ENCODE data around the gene CHD5. TPM values are rescaled to one million over a fixed set of nuclear protein-coding genes. Genes with fewer than 3 reads are reported as not detected.

The CHD5 gene
- polyA plus RNA-seq, 1 donor (not counting 4 experiments of a cell fraction or from before 2014, with no cell fraction given), result 0.07 TPM

GRCh38 chr1:6057170-6057845 is 122.8 kb downstream of the CHD5 start:
- DNase-seq (ENCODE audit: low read depth, low spot score) (no peak), FAIRE-seq (no peak)
- Histone ChIP-seq H4K20me1 (ENCODE audit: control insufficient read depth, extremely low read depth, insufficient read depth, low read length) (peaks cover 4% of the 10 kb centered on the region), H3K9me1 (ENCODE audit: control insufficient read depth, extremely low read depth, insufficient read depth, low read length) (no peaks in the 10 kb centered on the region), H3K4me3 (ENCODE audit: control insufficient read depth in 2 of 3, extremely low read depth in 1 of 3, insufficient read depth in 2 of 3, low read depth in 1 of 3, low read length in 3 of 3) (no peak overlapping the region), H3K9ac (ENCODE audit: control insufficient read depth, extremely low read depth, insufficient read depth, low read length) (no peak overlapping the region), H2AFZ (ENCODE audit: control insufficient read depth, low read length) (no peak overlapping the region), H3K79me2 (ENCODE audit: control insufficient read depth, insufficient read depth, low read length) (no peaks in the 10 kb centered on the region), H3K27ac (ENCODE audit: control insufficient read depth, insufficient read depth, low read length) (no peak overlapping the region), H3K27me3 (ENCODE audit: control insufficient read depth, extremely low read depth, insufficient read depth, low read length) (peaks cover 7% of the 10 kb centered on the region), H3K4me2 (ENCODE audit: control insufficient read depth, extremely low read depth, insufficient read depth, low read depth, low read length) (no peak overlapping the region), H3K9me3 (ENCODE audit: control insufficient read depth, low read depth, low read length) (no peaks in the 10 kb centered on the region), H3K36me3 (ENCODE audit: control insufficient read depth in 2 of 2, extremely low read depth in 1 of 2, insufficient read depth in 2 of 2, low read length in 2 of 2) (no peaks in the 10 kb centered on the region), H3K4me1 (ENCODE audit: control insufficient read depth, extremely low read depth, insufficient read depth, low read length) (peaks cover 8% of the 10 kb centered on the region)
- TF ChIP-seq EZH2 (IDR thresholded peaks at IDR 0.05; ENCODE audit: low read length) (no peak), CTCF (optimal IDR thresholded peaks at IDR 0.05 in 1 of 3, IDR thresholded peaks at IDR 0.05 in 1 of 3, conservative IDR thresholded peaks at IDR 0.05 in 1 of 3; ENCODE audit: extremely low read depth in 1 of 3, insufficient read depth in 2 of 3, low read length in 3 of 3) (no peak)
- dilution Hi-C loops (cut with MboI; ENCODE audit: extremely low pct_ligation_motif_present, low sequenced_read_pairs), result no loop called here

GRCh38 chr1:6056572-6056948 is 123.6 kb downstream of the CHD5 start:
- H3K27me3 ChIP-seq (ENCODE audit: control insufficient read depth, extremely low read depth, insufficient read depth, low read length), result peaks cover 7% of the 10 kb centered on the region
- no peak for TF ChIP-seq EZH2 (IDR thresholded peaks at IDR 0.05; ENCODE audit: low read length)
- no peak for TF ChIP-seq CTCF (optimal IDR thresholded peaks at IDR 0.05 in 1 of 3, IDR thresholded peaks at IDR 0.05 in 1 of 3, conservative IDR thresholded peaks at IDR 0.05 in 1 of 3; ENCODE audit: extremely low read depth in 1 of 3, insufficient read depth in 2 of 3, low read length in 3 of 3)
- dilution Hi-C loops (cut with MboI; ENCODE audit: extremely low pct_ligation_motif_present, low sequenced_read_pairs), result no loop called here
- no peak overlapping the region for H2AFZ ChIP-seq (ENCODE audit: control insufficient read depth, low read length)
- no peak for DNase-seq (ENCODE audit: low read depth, low spot score)
- no peaks in the 10 kb centered on the region for H3K36me3 ChIP-seq (ENCODE audit: control insufficient read depth in 2 of 2, extremely low read depth in 1 of 2, insufficient read depth in 2 of 2, low read length in 2 of 2)
- H3K9me3 ChIP-seq (ENCODE audit: control insufficient read depth, low read depth, low read length), result no peaks in the 10 kb centered on the region
- no peak overlapping the region for H3K27ac ChIP-seq (ENCODE audit: control insufficient read depth, insufficient read depth, low read length)
- no peaks in the 10 kb centered on the region for H3K9me1 ChIP-seq (ENCODE audit: control insufficient read depth, extremely low read depth, insufficient read depth, low read length)
- FAIRE-seq, result no peak
- no peak overlapping the region for H3K4me3 ChIP-seq (ENCODE audit: control insufficient read depth in 2 of 3, extremely low read depth in 1 of 3, insufficient read depth in 2 of 3, low read depth in 1 of 3, low read length in 3 of 3)
- no peak overlapping the region for H3K9ac ChIP-seq (ENCODE audit: control insufficient read depth, extremely low read depth, insufficient read depth, low read length)
- H4K20me1 ChIP-seq (ENCODE audit: control insufficient read depth, extremely low read depth, insufficient read depth, low read length), result peaks cover 4% of the 10 kb centered on the region
- H3K4me2 ChIP-seq (ENCODE audit: control insufficient read depth, extremely low read depth, insufficient read depth, low read depth, low read length), result no peak overlapping the region
- H3K4me1 ChIP-seq (ENCODE audit: control insufficient read depth, extremely low read depth, insufficient read depth, low read length), result peaks cover 8% of the 10 kb centered on the region
- H3K79me2 ChIP-seq (ENCODE audit: control insufficient read depth, insufficient read depth, low read length), result no peaks in the 10 kb centered on the region

Measured in keratinocyte (primary cell).